Sigmoid colon (tissue), 4 donors: Measurements from ENCODE around the gene ARHGEF9.

Source experiments
- EP300 ChIP-seq, 4 donors: sonication (generic); formaldehyde crosslinking; IDR thresholded peaks; one replicate each; pipeline ENCODE4 v1.6.1; 2017; ENCODE audit warnings: antibody characterized with exemption in 4 of 4
- POLR2A ChIP-seq, 2 donors: fragments of 450-650 bp; IDR thresholded peaks; one replicate each; pipeline ENCODE4 v1.6.1; 2016; ENCODE audit warnings: antibody characterized with exemption in 2 of 2, mild to moderate bottlenecking in 2 of 2, moderate library complexity in 2 of 2
- POLR2AphosphoS5 ChIP-seq, 4 donors: sonication (generic); formaldehyde crosslinking; IDR thresholded peaks; one replicate each; pipeline ENCODE4 v1.6.1; 2017; ENCODE audit warnings: antibody characterized with exemption in 4 of 4
- TF ChIP-seq, protein P1 (sequence below), 4 experiments: fragments of 450-650 bp in 3 of 4; fragments of 200-600 bp in 1 of 4; IDR thresholded peaks; one replicate each; pipeline ENCODE4 v1.5.1; 2016 to 2019; ENCODE audit warnings: antibody characterized with exemption in 4 of 4, mild to moderate bottlenecking in 3 of 4, moderate library complexity in 2 of 4

DNA sequence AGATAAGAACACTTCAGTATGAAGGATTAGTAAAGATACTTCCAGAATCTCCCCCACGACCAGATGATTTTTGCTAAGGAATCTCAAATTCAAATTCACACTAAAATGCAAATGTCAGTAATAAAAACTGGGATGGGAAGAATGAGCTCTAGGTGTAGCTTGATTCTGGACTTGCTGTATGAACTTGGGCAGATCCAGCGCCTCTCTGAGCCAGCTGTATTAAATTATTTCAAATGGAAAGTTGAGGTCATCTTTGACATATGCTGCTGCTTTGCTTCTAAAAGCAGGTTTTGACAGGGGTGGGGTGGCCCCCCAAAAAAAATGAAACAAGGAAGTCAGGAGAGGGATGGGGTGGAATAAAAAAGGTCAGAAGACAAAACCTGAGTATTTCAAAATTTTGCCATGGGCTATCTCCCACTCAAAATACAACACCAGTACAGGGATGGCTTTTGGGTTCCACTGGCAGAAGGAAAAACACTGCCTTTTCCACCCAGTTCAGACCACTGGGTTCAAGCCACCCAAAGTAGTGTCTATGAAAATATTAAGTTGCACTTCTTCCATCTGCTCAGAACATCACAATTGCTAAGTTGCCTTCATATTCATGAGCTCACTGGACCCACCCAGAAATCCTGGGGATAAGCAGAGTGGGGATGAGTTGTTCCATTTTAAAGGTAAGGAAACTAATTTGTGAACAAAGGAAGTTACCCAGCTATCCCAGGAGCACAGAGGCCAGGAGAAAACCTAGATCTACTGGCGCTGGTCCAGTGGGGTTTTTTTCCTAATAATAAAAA, 47.7 kb downstream of the ARHGEF9 start:
- TF ChIP-seq POLR2AphosphoS5 (IDR thresholded peaks at IDR 0.05) (no peak), POLR2A (IDR thresholded peaks at IDR 0.05) (no peak), EP300 (IDR thresholded peaks at IDR 0.05) (no peak)
- TF ChIP-seq, protein P1, sequence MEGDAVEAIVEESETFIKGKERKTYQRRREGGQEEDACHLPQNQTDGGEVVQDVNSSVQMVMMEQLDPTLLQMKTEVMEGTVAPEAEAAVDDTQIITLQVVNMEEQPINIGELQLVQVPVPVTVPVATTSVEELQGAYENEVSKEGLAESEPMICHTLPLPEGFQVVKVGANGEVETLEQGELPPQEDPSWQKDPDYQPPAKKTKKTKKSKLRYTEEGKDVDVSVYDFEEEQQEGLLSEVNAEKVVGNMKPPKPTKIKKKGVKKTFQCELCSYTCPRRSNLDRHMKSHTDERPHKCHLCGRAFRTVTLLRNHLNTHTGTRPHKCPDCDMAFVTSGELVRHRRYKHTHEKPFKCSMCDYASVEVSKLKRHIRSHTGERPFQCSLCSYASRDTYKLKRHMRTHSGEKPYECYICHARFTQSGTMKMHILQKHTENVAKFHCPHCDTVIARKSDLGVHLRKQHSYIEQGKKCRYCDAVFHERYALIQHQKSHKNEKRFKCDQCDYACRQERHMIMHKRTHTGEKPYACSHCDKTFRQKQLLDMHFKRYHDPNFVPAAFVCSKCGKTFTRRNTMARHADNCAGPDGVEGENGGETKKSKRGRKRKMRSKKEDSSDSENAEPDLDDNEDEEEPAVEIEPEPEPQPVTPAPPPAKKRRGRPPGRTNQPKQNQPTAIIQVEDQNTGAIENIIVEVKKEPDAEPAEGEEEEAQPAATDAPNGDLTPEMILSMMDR (IDR thresholded peaks at IDR 0.05): no peak
